Measurements from ENCODE around the gene UQCC2. TPM values are rescaled to one million over a fixed set of nuclear protein-coding genes. Genes with fewer than 3 reads are reported as not detected.

The UQCC2 gene
- total RNA-seq, 2 donors from 2014 or later = 44.9 to 53.1 TPM

DNA sequence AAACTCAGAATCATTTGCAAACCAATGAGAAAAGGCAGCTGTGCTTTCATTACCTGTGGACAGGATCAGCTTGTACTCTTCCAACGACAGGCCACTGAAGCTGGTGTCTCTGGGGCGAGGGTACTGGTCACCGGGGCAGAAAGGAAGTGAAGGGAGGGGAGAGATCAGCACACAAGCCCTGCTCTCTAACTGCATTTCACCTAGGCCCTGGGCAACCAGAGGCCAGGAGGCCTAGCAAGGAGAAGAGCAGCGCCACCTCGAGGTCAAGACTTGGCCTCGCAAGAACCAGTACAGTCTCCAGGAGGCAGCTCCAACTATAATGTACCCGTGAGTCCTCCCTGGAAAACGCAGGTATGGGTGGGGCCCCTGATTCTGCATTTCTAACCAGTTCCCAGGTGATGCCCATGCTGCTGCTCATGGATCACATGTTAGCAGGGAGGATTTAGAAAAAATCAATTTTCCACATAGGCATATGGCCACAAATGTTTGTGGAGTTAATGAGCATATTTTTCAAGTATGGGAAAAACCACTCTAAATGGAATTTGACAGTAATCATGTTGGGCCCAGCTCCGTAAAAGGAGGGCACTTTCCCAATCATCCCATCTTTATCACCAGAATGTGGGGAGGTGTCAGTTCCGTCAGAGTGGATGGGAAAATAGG, 11.0 kb downstream of the UQCC2 start:
- H3K9me3 Mint-ChIP-seq = no peaks in the 10 kb centered on the region
- H3K4me3 Mint-ChIP-seq = no peak overlapping the region
- no peaks in the 10 kb centered on the region for H3K36me3 Mint-ChIP-seq
- ATAC-seq = peak; percentile 80 to 81
- peaks cover 6 to 17% of the 10 kb centered on the region in 2 donors for H3K4me1 Mint-ChIP-seq (ENCODE audit: low read depth in 2 of 2)
- DNase-seq (ENCODE audit: low spot score) = no peak
- peak overlapping the region in 1 of 2 donors; percentile 53 for H3K27ac Mint-ChIP-seq
- H3K27me3 Mint-ChIP-seq = no peaks in the 10 kb centered on the region

DNA sequence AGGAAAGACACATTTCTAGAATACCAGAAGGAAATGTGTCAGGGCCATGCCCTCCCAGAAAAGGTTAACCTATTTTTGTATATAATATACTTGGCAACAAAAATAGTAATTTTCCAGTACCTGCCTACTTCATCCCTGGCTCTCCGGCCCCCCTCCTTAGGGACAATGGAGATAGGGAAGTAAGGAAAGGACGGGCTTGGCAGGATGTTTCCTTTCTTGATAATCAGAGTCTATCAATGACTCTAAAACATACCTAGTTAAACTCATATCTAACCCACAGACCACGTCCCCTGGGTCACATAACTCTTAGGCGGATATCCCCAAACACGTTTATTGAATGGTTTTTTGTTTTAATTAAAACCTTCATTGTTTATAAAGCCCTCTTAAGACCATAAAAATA, 11.8 kb downstream of the UQCC2 start:
- no peak overlapping the region for H3K4me3 Mint-ChIP-seq
- no peak for ATAC-seq
- no peaks in the 10 kb centered on the region for H3K27me3 Mint-ChIP-seq
- H3K36me3 Mint-ChIP-seq = no peaks in the 10 kb centered on the region
- no peak for DNase-seq (ENCODE audit: low spot score)
- H3K27ac Mint-ChIP-seq = peak overlapping the region in 1 of 2 donors; percentile 53
- peaks cover 6 to 18% of the 10 kb centered on the region in 2 donors for H3K4me1 Mint-ChIP-seq (ENCODE audit: low read depth in 2 of 2)
- no peaks in the 10 kb centered on the region for H3K9me3 Mint-ChIP-seq

- no peak overlapping the region for H3K27ac Mint-ChIP-seq
- H3K4me1 Mint-ChIP-seq (ENCODE audit: low read depth in 2 of 2) = peaks cover 10 to 24% of the 10 kb centered on the region in 2 donors
- H3K36me3 Mint-ChIP-seq = no peaks in the 10 kb centered on the region
- no peaks in the 10 kb centered on the region for H3K9me3 Mint-ChIP-seq
- H3K27me3 Mint-ChIP-seq = no peaks in the 10 kb centered on the region
- ATAC-seq (no peak), DNase-seq (ENCODE audit: low spot score) (no peak)
- no peak overlapping the region for H3K4me3 Mint-ChIP-seq
Observed at GRCh38 chr6:33699131-33699530, 12.4 kb downstream of the UQCC2 start.

DNA sequence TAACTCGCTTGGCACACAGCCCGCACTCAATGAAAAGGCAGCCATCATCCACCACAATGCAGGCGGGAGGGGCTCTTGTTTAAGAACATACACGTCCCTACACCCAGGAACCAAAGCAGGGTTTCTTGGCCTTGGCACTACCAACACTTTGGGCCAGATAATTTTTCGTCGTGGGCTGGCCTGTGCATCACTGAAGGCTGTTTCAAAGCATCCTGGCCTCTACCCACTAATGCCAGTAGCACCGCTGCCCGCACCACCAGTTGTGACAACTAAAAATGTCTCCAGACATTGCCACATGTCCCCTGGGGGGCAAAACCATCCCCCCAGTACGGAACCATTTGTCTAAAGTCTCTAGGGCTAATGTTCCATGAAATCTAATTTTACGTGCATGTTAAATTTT, 13.0 kb downstream of the UQCC2 start:
- no peak overlapping the region for H3K27ac Mint-ChIP-seq
- no peak for ATAC-seq

DNA sequence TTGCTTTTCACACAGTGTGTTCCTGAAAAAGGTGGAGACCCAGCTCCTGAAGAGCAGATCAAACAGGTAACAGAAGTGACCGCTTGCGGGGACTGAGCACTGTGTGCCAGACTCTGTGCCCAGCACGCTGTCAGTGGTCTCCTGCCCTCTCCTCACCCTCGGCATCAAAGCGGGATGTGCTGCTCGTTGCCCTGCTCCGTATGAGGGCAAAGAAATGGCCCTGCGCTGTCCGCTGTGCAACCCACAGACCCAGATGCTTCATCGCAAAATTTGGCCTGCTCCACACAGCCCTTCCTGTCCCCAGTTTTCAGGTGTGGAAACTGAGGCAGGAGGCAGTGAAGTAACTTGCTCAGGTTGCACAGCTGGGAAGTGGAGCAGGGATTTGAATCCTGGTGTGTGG, 13.7 kb downstream of the UQCC2 start:
- Mint-ChIP-seq H3K4me1 (ENCODE audit: low read depth in 2 of 2) (peaks cover 19 to 32% of the 10 kb centered on the region in 2 donors), H3K36me3 (no peaks in the 10 kb centered on the region), H3K27me3 (no peaks in the 10 kb centered on the region), H3K9me3 (no peaks in the 10 kb centered on the region), H3K4me3 (no peak overlapping the region), H3K27ac (peak overlapping the region in 1 of 2 donors; percentile 80)
- DNase-seq (ENCODE audit: low spot score) = no peak
- ATAC-seq = no peak

More for the DNA sequence above, 13.0 kb downstream of the UQCC2 start:
- Mint-ChIP-seq H3K4me3 (no peak overlapping the region), H3K36me3 (no peaks in the 10 kb centered on the region), H3K9me3 (no peaks in the 10 kb centered on the region), H3K27me3 (no peaks in the 10 kb centered on the region), H3K4me1 (ENCODE audit: low read depth in 2 of 2) (peaks cover 13 to 27% of the 10 kb centered on the region in 2 donors)
- DNase-seq (ENCODE audit: low spot score) = no peak

GRCh38 chr6:33696548-33697518, 14.7 kb downstream of the UQCC2 start:
- no peaks in the 10 kb centered on the region for H3K9me3 Mint-ChIP-seq
- no peaks in the 10 kb centered on the region for H3K36me3 Mint-ChIP-seq
- DNase-seq (ENCODE audit: low spot score) (no peak), ATAC-seq (no peak)
- H3K4me3 Mint-ChIP-seq = no peak overlapping the region
- H3K4me1 Mint-ChIP-seq (ENCODE audit: low read depth in 2 of 2) = peaks cover 29 to 35% of the 10 kb centered on the region in 2 donors
- peak overlapping the region; percentile 67 to 80 for H3K27ac Mint-ChIP-seq
- H3K27me3 Mint-ChIP-seq = no peaks in the 10 kb centered on the region

DNA sequence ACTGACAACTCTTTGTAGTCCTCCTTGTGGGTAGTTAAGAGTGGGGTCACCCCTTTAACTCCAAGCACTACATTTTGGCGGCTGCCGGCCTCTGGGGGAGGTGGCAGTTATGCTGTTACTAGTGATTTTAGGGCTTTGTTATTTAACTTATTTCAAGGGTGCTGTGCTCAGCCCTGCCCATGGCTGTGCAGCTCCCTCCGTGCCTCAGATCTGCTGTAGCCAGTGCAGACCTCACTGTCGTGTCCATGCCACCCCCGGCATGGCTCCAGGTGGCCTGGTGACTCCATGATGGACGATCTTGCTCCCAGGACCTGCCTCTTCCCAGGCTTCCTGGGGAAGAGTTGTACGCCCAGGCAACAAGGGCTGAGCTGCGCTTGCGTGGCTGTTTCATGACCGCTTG, 15.4 kb downstream of the UQCC2 start:
- Mint-ChIP-seq H3K36me3 (no peaks in the 10 kb centered on the region), H3K9me3 (no peaks in the 10 kb centered on the region), H3K4me1 (ENCODE audit: low read depth in 2 of 2) (peaks cover 29 to 31% of the 10 kb centered on the region in 2 donors), H3K4me3 (no peak overlapping the region), H3K27ac (peak overlapping the region; percentile 67 to 80), H3K27me3 (no peaks in the 10 kb centered on the region)
- ATAC-seq (no peak), DNase-seq (ENCODE audit: low spot score) (no peak)

GRCh38 chr6:33695451-33695887, 16.0 kb downstream of the UQCC2 start:
- no peak for DNase-seq (ENCODE audit: low spot score)
- Mint-ChIP-seq H3K4me1 (ENCODE audit: low read depth in 2 of 2) (peaks cover 29 to 31% of the 10 kb centered on the region in 2 donors), H3K27me3 (no peaks in the 10 kb centered on the region), H3K36me3 (no peaks in the 10 kb centered on the region), H3K9me3 (no peaks in the 10 kb centered on the region), H3K4me3 (no peak overlapping the region), H3K27ac (peak overlapping the region; percentile 92 to 97)
- no peak for ATAC-seq

- Mint-ChIP-seq H3K27ac (peak overlapping the region; percentile 92 to 97), H3K9me3 (no peaks in the 10 kb centered on the region), H3K36me3 (no peaks in the 10 kb centered on the region), H3K27me3 (no peaks in the 10 kb centered on the region), H3K4me1 (ENCODE audit: low read depth in 2 of 2) (peaks cover 24 to 28% of the 10 kb centered on the region in 2 donors), H3K4me3 (no peak overlapping the region)
- no peak for ATAC-seq
- no peak for DNase-seq (ENCODE audit: low spot score)
Observed at GRCh38 chr6:33694977-33695376, 16.5 kb downstream of the UQCC2 start.

DNA sequence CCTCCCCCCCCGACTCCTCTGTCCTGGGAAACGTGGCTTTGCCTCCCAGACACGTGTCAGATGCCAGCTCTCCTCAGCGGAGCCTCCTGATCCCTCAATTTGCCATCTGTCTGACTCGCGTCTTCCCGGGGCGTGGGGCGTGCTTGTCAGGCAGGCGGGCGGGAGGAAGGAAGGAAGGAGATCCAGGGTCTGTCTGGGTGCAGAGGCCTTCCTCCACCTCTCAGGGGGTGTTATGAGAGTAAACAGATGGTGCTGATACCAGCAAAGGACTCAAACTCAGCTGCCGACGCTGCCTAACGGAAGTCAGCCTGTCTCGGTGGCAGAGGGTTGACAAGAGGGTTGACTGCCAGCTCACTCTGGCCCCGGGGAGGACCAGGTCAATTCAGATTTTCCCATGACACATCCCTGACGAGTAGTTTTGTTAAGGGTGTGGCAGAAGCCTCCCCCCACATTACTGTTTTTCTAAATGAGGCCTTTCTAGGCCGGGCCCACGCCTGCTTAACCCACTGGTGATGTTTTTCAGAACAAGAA, 17.0 kb downstream of the UQCC2 start:
- ATAC-seq = peak; percentile 57 to 65
- Mint-ChIP-seq H3K9me3 (no peaks in the 10 kb centered on the region), H3K4me3 (peak overlapping the region; percentile 22), H3K27ac (peak overlapping the region; percentile 92 to 97), H3K4me1 (ENCODE audit: low read depth in 2 of 2) (peaks cover 23 to 32% of the 10 kb centered on the region in 2 donors), H3K27me3 (no peaks in the 10 kb centered on the region), H3K36me3 (peaks cover 2% of the 10 kb centered on the region)
- DNase-seq (ENCODE audit: low spot score) = peak; percentile 68

DNA sequence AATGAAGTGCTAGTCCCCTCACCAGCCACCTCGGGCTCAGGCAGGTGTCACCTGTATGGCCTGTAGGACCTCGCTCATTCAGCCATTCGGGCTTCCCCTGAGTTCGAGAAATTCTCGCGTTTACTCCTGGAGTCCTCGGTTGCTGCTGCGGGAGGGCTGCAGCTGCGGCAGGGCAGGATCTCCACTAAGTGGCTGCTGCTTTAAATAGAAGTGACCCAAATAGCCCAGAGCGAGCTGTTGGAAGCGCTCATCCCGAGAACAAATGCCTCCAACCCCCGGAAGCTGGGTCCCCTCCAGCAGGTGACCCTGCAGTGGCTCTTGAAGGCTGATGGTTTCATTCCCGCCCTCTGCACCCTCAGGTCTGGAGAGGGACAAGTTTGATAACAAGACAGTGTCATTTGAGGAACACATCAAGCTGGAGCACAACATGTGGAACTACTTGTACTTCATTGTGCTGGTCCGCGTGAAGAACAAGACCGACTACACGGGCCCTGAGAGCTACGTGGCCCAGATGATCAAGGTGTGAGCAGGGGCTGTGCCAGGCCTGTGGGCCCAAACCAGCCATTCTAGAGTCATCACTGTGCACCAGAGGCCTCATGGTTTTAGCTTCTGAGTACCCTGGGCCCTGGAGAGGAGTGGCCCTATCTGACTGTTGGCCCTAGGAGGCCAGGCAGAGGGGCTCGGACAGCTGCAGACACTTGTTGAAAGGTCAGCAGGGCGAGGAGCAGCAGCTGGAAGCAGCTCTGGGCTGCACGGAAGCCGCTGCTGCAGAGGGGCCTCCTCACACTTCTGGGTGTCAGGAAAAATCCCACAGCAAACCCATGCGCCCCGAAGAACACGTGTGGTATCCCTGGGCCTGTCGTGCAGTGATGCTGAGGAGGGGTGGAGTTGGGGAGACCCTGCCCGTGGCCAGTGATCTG, 18.1 kb downstream of the UQCC2 start:
- Mint-ChIP-seq H3K4me1 (ENCODE audit: low read depth in 2 of 2) (peaks cover 23 to 34% of the 10 kb centered on the region in 2 donors), H3K36me3 (peaks cover 6% of the 10 kb centered on the region), H3K9me3 (no peaks in the 10 kb centered on the region), H3K27me3 (no peaks in the 10 kb centered on the region), H3K4me3 (peak overlapping the region; percentile 84), H3K27ac (peak overlapping the region; percentile 97 to 98)
- ATAC-seq (no peak), DNase-seq (ENCODE audit: low spot score) (no peak)

- peak; percentile 89 for DNase-seq (ENCODE audit: low spot score)
- Mint-ChIP-seq H3K9me3 (no peaks in the 10 kb centered on the region), H3K27ac (peak overlapping the region; percentile 97 to 98), H3K4me3 (peak overlapping the region; percentile 84), H3K36me3 (peaks cover 6% of the 10 kb centered on the region), H3K27me3 (no peaks in the 10 kb centered on the region), H3K4me1 (ENCODE audit: low read depth in 2 of 2) (peaks cover 23 to 34% of the 10 kb centered on the region in 2 donors)
- peak; percentile 90 to 92 for ATAC-seq
Observed at GRCh38 chr6:33692760-33693158, 18.7 kb downstream of the UQCC2 start.
